ENCODE results near the gene DDX1.

- TF ChIP-seq POLR2A (IDR thresholded peaks at IDR 0.05) (no peak), POLR2AphosphoS5 (IDR thresholded peaks at IDR 0.05) (no peak), EP300 (IDR thresholded peaks at IDR 0.05) (no peak)
- TF ChIP-seq, protein P1, sequence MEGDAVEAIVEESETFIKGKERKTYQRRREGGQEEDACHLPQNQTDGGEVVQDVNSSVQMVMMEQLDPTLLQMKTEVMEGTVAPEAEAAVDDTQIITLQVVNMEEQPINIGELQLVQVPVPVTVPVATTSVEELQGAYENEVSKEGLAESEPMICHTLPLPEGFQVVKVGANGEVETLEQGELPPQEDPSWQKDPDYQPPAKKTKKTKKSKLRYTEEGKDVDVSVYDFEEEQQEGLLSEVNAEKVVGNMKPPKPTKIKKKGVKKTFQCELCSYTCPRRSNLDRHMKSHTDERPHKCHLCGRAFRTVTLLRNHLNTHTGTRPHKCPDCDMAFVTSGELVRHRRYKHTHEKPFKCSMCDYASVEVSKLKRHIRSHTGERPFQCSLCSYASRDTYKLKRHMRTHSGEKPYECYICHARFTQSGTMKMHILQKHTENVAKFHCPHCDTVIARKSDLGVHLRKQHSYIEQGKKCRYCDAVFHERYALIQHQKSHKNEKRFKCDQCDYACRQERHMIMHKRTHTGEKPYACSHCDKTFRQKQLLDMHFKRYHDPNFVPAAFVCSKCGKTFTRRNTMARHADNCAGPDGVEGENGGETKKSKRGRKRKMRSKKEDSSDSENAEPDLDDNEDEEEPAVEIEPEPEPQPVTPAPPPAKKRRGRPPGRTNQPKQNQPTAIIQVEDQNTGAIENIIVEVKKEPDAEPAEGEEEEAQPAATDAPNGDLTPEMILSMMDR (IDR thresholded peaks at IDR 0.05): no peak
Observed at GRCh38 chr2:15580451-15580850, 11.2 kb upstream of the DDX1 start.
